Measurements from ENCODE around the gene BAK1.

DNA sequence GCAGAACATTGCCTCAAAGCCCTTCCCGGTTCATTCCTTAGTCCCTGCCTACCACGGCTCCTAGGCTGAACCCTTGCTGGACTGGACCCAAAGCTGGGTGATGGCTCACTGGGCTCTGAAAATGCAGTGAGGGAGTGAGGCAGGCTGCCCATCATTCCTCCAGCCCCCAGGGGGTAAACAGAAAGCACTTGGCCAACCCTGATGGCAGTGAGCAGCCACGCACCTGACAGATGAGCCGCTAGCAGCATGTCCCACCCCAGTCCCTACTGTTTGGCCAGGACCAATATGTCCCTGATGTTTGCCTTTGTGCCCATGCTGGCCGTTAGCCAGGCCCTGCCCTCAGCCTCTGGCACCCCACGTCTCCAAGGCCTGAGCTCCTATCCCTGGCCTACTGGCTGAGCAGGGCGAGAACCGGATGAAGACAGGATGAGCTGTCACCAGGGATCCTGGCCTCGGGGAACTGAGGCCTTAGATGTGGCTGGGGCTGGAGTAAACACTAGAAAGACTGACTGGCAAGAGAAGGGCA, 19.4 kb upstream of the BAK1 start:
- no peak for TF ChIP-seq EZH2 (IDR thresholded peaks at IDR 0.05; ENCODE audit: insufficient read depth, low read length)
- TF ChIP-seq, protein P1, sequence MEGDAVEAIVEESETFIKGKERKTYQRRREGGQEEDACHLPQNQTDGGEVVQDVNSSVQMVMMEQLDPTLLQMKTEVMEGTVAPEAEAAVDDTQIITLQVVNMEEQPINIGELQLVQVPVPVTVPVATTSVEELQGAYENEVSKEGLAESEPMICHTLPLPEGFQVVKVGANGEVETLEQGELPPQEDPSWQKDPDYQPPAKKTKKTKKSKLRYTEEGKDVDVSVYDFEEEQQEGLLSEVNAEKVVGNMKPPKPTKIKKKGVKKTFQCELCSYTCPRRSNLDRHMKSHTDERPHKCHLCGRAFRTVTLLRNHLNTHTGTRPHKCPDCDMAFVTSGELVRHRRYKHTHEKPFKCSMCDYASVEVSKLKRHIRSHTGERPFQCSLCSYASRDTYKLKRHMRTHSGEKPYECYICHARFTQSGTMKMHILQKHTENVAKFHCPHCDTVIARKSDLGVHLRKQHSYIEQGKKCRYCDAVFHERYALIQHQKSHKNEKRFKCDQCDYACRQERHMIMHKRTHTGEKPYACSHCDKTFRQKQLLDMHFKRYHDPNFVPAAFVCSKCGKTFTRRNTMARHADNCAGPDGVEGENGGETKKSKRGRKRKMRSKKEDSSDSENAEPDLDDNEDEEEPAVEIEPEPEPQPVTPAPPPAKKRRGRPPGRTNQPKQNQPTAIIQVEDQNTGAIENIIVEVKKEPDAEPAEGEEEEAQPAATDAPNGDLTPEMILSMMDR (IDR thresholded peaks at IDR 0.05; ENCODE audit: insufficient read depth, low read depth, low read length): no peak
